Esophagus muscularis mucosa (tissue), 4 donors: ENCODE results near the gene MAK. TPM values are rescaled to one million over a fixed set of nuclear protein-coding genes. Genes with fewer than 3 reads are reported as not detected.
"Not testable (repeated sequence)": the region's sequence is repeated elsewhere in the genome, so short reads cannot be mapped to it uniquely, and the experiment has no call there.

Source experiments
- DNase-seq: peaks from one replicate; pipeline ENCODE4 v3.0.0-alpha.2; 2017; ENCODE audit errors: extremely low spot score
- H3K27ac ChIP-seq, 4 donors: fragments of 200-600 bp; sonication (generic); replicated peaks in 1 of 4; 1 replicate in 3 of 4; 2 replicates in 1 of 4; pipeline ENCODE4 v1.5.1; 2016 to 2019; ENCODE audit warnings: mild to moderate bottlenecking in 1 of 4
- H3K27me3 ChIP-seq, 4 donors: fragments of 200-600 bp; sonication (generic); one replicate each; pipeline versions ENCODE4 v1.5.1 to v1.6.0; 2016 to 2019
- H3K36me3 ChIP-seq, 4 donors: fragments of 200-600 bp; sonication (generic); one replicate each; pipeline ENCODE4 v1.5.1; 2016 to 2019
- H3K4me1 ChIP-seq, 4 donors: fragments of 200-600 bp; sonication (generic); one replicate each; pipeline ENCODE4 v1.5.1; 2016 to 2019
- H3K4me3 ChIP-seq, 4 donors: fragments of 200-600 bp; sonication (generic); 1 replicate in 2 of 4; 2 replicates in 2 of 4; pipeline ENCODE4 v1.5.1; 2016 to 2019; ENCODE audit warnings: mild to moderate bottlenecking in 4 of 4, moderate library complexity in 1 of 4
- H3K9me3 ChIP-seq, 4 donors: fragments of 200-600 bp; sonication (generic); 1 replicate in 3 of 4; 2 replicates in 1 of 4; pipeline ENCODE4 v1.5.1; 2016 to 2019
- EP300 ChIP-seq: sonication (generic); formaldehyde crosslinking; IDR thresholded peaks from one replicate; pipeline ENCODE4 v1.6.1; 2017; ENCODE audit warnings: antibody characterized with exemption
- POLR2A ChIP-seq: fragments of 450-650 bp; IDR thresholded peaks from one replicate; pipeline ENCODE4 v1.6.1; 2017; ENCODE audit warnings: antibody characterized with exemption, moderate library complexity, mild to moderate bottlenecking, low read depth
- POLR2AphosphoS5 ChIP-seq, 2 donors: sonication (generic); formaldehyde crosslinking; IDR thresholded peaks; one replicate each; pipeline ENCODE4 v1.6.1; 2017; ENCODE audit warnings: antibody characterized with exemption in 2 of 2
- WGBS: methylation state at CpG from one replicate; pipeline ENCODE4 v1.1.5; 2018; 5-methylcytosine and 5-hydroxymethylcytosine counted together
- intact Hi-C: fragments of 100-400 bp; cut with DNase I; formaldehyde crosslinking; loops from one replicate; pipeline ENCODE4 v1.15.1; 2023
- total RNA-seq, 4 donors: library from RNA; depleted of rRNA; stranded (reverse); fragments of >200 nt; gene quantifications; one replicate each; pipeline versions ENCODE4 v1.1.0 to v1.2.1, GENCODE V29; 2016
- TF ChIP-seq, protein P1 (sequence below), 3 experiments: fragments of 200-600 bp in 2 of 3; fragments of 450-650 bp in 1 of 3; sonication (generic) in 2 of 3; IDR thresholded peaks; one replicate each; pipeline ENCODE4 v1.5.1; 2017 to 2019; ENCODE audit warnings: antibody characterized with exemption in 3 of 3, mild to moderate bottlenecking in 2 of 3, moderate library complexity in 1 of 3

The MAK gene
- total RNA-seq, 4 donors from 2014 or later, result 0.13 to 0.42 TPM; not detected in 2

DNA sequence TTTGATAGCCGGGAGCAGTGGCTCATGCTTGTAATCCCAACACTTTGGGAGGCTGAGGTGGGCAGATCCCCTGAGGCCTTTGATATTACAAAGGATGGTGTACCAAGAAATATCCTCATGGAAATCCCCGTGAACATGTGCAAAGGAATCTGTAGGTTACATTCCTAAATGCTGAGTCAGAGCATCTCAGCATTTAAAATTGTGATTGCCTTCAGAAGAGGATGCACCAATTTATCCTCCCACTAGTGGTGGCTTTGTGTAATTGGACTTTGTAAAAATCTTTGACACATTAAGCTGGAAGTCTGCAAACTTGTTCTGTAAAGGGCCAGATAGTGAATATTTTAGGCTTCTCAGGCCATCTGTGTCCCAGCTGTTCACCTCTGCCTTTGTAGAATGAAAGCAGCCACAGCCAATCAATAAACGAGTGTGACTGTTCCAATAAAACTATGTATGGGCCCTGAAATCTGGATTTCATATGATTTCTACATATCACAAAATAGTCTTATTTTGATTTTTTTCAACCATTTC, 79.0 kb downstream of the MAK start:
- no peaks in the 10 kb centered on the region for H3K9me3 ChIP-seq
- no peaks in the 10 kb centered on the region for H3K27me3 ChIP-seq
- H3K36me3 ChIP-seq, result peaks cover 11 to 50% (median 36%) of the 10 kb centered on the region in 4 donors
- no peak for DNase-seq
- TF ChIP-seq POLR2AphosphoS5 (IDR thresholded peaks at IDR 0.05) (no peak), POLR2A (no peak)
- TF ChIP-seq, protein P1, sequence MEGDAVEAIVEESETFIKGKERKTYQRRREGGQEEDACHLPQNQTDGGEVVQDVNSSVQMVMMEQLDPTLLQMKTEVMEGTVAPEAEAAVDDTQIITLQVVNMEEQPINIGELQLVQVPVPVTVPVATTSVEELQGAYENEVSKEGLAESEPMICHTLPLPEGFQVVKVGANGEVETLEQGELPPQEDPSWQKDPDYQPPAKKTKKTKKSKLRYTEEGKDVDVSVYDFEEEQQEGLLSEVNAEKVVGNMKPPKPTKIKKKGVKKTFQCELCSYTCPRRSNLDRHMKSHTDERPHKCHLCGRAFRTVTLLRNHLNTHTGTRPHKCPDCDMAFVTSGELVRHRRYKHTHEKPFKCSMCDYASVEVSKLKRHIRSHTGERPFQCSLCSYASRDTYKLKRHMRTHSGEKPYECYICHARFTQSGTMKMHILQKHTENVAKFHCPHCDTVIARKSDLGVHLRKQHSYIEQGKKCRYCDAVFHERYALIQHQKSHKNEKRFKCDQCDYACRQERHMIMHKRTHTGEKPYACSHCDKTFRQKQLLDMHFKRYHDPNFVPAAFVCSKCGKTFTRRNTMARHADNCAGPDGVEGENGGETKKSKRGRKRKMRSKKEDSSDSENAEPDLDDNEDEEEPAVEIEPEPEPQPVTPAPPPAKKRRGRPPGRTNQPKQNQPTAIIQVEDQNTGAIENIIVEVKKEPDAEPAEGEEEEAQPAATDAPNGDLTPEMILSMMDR (IDR thresholded peaks at IDR 0.05), result peak; percentile 25 to 44 (median 34)
- intact Hi-C loops, result no loop called here
- no peak overlapping the region for H3K4me3 ChIP-seq
- 45% methylated on average over 3 of the region's 3 CpGs for WGBS
- peaks cover 7 to 15% (median 9%) of the 10 kb centered on the region in 4 donors for H3K4me1 ChIP-seq
- peak overlapping the region in 1 of 4 donors; percentile 16 for H3K27ac ChIP-seq

GRCh38 chr6:10756085-10756484, 82.3 kb downstream of the MAK start:
- Histone ChIP-seq H3K9me3 (no peaks in the 10 kb centered on the region), H3K36me3 (peaks cover 21 to 81% (median 63%) of the 10 kb centered on the region in 4 donors), H3K4me1 (peaks cover 7 to 16% (median 10%) of the 10 kb centered on the region in 4 donors), H3K27ac (no peak overlapping the region), H3K4me3 (no peak overlapping the region), H3K27me3 (no peaks in the 10 kb centered on the region)
- DNase-seq, result no peak
- TF ChIP-seq EP300, result no peak
- TF ChIP-seq, protein P1 (IDR thresholded peaks at IDR 0.05), result no peak
- no peak for TF ChIP-seq POLR2AphosphoS5 (IDR thresholded peaks at IDR 0.05)
- no peak for TF ChIP-seq POLR2A
- WGBS, result 100% methylated on average over 1 of the region's 1 CpG
- intact Hi-C loops, result no loop called here

DNA sequence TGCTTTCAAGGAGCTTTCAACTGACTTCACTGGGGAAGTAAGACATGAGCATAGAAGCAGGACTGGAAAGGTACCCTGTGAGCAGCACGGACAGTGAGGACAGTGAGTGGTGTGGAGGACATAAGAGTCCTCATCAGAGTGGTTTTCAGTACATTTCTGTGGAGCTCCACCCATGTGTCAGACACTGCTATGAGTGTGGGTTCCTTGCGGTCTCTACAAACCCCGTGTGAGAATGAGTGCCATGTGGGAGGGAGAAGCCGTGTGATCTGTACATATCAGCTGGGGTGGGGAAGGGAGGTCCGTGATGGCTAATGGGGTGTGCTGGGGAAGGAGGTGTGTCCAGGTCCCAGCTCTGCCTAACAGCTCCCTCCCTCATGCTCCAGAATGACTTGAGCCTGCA, 86.6 kb downstream of the MAK start:
- H3K4me3 ChIP-seq, DNase-seq, H3K27ac ChIP-seq, H3K27me3 ChIP-seq, intact Hi-C loops, H3K9me3 ChIP-seq: not testable (repeated sequence)
- H3K36me3 ChIP-seq, result peaks cover 21 to 70% (median 61%) of the 10 kb centered on the region in 4 donors
- peaks cover 28 to 37% (median 32%) of the 10 kb centered on the region in 4 donors for H3K4me1 ChIP-seq
- WGBS, result 80% methylated on average over 5 of the region's 5 CpGs

DNA sequence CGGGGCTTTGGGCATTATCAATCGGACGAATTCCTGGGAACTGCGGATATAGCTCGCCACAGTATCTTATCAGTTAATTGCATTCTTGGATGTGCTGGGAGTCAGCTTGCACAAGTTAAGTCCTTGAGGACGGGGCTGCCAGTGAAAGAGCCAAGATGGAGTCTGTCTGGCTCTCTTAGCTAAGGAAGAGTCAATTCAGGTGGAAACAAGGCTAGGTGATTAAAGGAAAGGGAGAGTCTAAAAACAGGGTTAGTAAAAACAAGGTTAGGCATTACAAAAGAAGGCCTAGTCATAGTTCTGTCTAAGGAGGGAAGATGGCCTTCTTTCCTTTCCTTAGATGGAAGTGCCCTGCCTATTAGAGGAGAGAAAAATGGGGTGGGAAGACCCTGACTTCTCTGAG, 87.8 kb downstream of the MAK start:
- H3K27ac ChIP-seq, H3K9me3 ChIP-seq, intact Hi-C loops, H3K27me3 ChIP-seq, H3K4me3 ChIP-seq, DNase-seq: not testable (repeated sequence)
- Histone ChIP-seq H3K4me1 (peaks cover 29 to 41% (median 34%) of the 10 kb centered on the region in 4 donors), H3K36me3 (peaks cover 18 to 60% (median 52%) of the 10 kb centered on the region in 4 donors)
- WGBS, result 77% methylated on average over 6 of the region's 6 CpGs

DNA sequence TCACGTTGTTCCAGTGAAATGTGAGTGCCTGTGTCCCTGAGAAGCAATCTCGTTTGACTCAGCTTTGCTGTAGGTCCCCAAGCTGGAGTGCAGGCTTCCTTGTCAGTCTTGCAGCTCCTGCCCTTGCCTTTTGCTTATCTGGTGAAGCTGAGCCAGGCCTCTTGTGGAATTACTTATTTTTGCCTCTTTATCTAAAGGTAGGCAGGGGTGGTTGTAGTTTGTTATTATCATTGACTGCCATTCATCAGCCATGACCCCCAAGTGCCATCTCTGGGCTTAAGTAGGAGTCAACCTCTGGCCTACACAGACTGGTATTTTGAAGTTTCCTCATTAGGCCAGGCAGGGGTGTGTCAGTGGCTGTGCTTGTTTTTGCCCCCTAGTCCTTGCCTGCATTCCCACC, 88.6 kb downstream of the MAK start:
- Histone ChIP-seq H3K27me3 (no peaks in the 10 kb centered on the region), H3K4me1 (peaks cover 29 to 41% (median 34%) of the 10 kb centered on the region in 4 donors), H3K4me3 (no peak overlapping the region), H3K27ac (no peak overlapping the region), H3K9me3 (no peaks in the 10 kb centered on the region), H3K36me3 (peaks cover 10 to 52% (median 46%) of the 10 kb centered on the region in 4 donors)
- intact Hi-C loops, result loop anchor here (2.0 kb wide), 1 partner anchor 55 kb away; the partner anchor contains the start of genes C6orf52 and PAK1IP1
- no peak for DNase-seq
- TF ChIP-seq POLR2AphosphoS5 (IDR thresholded peaks at IDR 0.05) (no peak), EP300 (no peak), POLR2A (no peak)
- WGBS, result 39% methylated on average over 2 of the region's 2 CpGs

DNA sequence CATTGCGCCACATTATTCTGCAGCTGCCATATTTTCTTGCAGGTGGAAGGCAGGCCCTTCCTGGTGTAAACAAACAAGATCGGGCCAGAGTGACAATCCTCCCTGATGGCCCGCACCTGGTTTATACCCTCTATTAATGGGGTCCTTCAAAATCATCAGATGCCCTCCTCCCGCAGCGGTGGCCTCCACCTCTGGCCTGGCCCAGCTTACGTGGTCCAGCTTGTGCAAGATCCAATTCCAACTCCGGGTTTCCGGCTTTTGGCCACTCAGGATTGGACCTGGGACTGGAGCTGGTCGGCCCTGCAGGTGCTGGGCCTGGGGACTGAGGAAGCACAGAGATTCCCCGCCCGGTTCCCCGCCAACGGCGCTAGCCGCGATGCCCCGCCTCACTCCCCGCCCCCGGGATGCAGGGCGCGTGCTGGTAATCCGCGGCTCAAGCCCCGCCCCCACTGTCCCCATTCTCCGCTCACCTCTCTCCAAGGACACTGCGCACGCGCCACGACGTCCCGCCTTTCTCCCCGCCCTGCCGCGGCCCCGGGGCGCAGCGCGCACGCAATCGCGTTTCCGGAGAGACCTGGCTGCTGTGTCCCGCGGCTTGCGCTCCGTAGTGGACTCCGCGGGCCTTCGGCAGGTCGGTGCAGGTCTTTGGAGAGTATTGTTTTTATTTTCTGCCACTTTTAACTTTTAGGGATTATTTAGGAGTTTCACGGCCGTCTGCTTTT, 90.9 kb downstream of the MAK start, which contains the start of gene TMEM14B:
TSS of gene TMEM14B (plus strand) at position 555 of the 722 bp plus-strand sequence. CDS start 1,441 bp downstream, outside the sequence.
- whole genome bisulfite sequencing, result 1% methylated on average over 28 of the region's 52 CpGs
- intact Hi-C loops, result loop anchor here (2.0 kb wide), 1 partner anchor 25 kb away; the partner anchor contains the start of gene TMEM14C
- TF ChIP-seq POLR2AphosphoS5 (IDR thresholded peaks at IDR 0.05) (peak; percentile 96 to 98), POLR2A (peak; percentile 52)
- TF ChIP-seq, protein P1 (IDR thresholded peaks at IDR 0.05), result no peak

More for the DNA sequence above, 90.9 kb downstream of the MAK start, which contains the start of gene TMEM14B:
- H3K36me3 ChIP-seq, result peaks cover under 1 to 40% (median 25%) of the 10 kb centered on the region in 4 donors
- H3K4me1 ChIP-seq, result peaks cover 29 to 41% (median 34%) of the 10 kb centered on the region in 4 donors
- H3K9me3 ChIP-seq, result no peaks in the 10 kb centered on the region
- DNase-seq, result peak; percentile 100
- H3K27me3 ChIP-seq, result no peaks in the 10 kb centered on the region
- H3K27ac ChIP-seq, result peak within 1 kb of the TSS; percentile 81 to 88 (median 83)
- peak within 1 kb of the TSS; percentile 69 to 86 (median 70) for H3K4me3 ChIP-seq
